GM12874 (cell line): ENCODE measurements around the gene CDKN2AIP.

Experiments
- CTCF ChIP-seq: IDR thresholded peaks from 2 replicates; pipeline ENCODE4 v1.5.1; 2011; ENCODE audit warnings: low read depth, mild to moderate bottlenecking, control low read depth, low read length, moderate library complexity; ENCODE audit not compliant: insufficient read depth

CDKN2AIP gene

GRCh38 chr4:183495184-183495583 is 50.7 kb downstream of the CDKN2AIP start:
- no peak for TF ChIP-seq CTCF
